Measurements from ENCODE around the gene TNFAIP6.
"Not testable (repeated sequence)": the region's sequence is repeated elsewhere in the genome, so short reads cannot be mapped to it uniquely, and the experiment has no call there.

The TNFAIP6 gene, protein sequence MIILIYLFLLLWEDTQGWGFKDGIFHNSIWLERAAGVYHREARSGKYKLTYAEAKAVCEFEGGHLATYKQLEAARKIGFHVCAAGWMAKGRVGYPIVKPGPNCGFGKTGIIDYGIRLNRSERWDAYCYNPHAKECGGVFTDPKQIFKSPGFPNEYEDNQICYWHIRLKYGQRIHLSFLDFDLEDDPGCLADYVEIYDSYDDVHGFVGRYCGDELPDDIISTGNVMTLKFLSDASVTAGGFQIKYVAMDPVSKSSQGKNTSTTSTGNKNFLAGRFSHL

DNA sequence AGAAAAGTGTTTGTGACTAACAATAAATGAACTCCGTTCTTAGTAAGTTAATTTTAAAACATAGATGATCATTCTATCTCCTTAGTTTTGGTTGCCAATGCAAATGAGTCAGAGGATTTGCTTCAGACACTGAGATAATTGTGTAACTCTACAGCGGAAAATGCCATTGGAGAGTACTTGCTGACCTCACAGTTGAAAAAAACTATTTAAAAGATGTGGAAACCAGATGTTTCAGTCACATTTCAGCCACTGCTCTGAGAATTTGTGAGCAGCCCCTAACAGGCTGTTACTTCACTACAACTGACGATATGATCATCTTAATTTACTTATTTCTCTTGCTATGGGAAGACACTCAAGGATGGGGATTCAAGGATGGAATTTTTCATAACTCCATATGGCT lies at the start of gene TNFAIP6:
TSS of gene TNFAIP6 (plus strand) at position 234 of the 400 bp plus-strand sequence. CDS start at position 309, 75 bp downstream.
- DNase-seq: no peak

- not testable (repeated sequence) for DNase-seq
Observed at GRCh38 chr2:151310313-151310712, 47.1 kb upstream of the TNFAIP6 start.

DNA sequence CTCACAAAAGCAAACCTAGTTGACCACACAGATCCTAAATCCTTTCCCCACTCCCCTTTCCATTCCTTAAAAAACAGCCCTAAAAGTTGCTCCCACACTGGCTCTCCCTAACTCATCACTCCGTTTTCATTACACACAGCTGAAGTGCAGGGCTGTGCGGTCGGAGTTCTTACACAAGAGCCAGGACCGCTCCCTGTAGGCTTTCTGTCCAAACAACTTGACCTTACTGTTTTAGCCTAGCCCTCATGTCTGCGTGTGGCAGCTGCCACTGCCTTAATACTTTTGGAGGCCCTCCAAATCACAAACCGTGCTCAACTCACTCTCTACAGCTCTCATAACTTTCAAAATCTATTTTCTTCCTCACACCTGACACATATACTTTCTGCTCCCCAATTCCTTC lies 45.0 kb upstream of the TNFAIP6 start:
- not testable (repeated sequence) for DNase-seq

- no peak for DNase-seq
Observed at GRCh38 chr2:151315381-151315903, 42.0 kb upstream of the TNFAIP6 start.

GRCh38 chr2:151325581-151326095 lies 31.8 kb upstream of the TNFAIP6 start:
- no peak for DNase-seq

DNA sequence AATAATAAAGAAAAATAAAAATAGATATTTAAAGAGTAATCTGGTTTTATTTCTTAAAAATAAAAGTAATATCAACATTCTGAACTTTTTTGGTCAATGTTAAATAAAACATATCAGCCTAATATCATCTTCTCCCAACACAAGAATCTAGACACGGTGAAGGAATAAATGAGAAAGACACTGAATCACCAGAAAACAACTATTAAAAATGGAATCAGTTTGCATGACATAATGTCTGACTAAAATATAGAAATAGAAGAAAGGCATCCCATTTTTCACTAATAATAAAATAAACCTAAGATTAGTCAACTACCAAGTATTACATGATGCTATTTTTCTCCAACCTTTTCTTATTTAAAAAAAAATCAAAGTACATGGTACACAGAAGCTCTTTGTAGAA lies 30.8 kb upstream of the TNFAIP6 start:
- no peak for DNase-seq

DNA sequence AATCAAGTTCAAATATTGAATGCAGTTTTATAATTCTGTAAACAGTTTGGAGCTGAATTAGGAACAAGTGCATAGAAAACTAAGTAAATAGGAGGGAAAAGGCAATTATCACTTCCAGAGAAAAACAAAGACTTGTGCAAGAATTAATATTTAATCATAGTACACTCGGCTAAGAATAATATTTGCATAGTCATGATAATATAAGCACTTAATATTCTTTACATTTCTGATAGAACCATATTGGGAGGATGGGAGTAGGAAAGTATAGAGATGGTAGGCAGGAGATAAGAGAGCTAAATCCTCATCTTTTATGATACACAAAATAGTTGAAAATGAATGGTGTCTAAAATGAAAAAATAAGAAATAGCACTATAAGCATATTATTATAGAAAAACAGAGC lies 27.4 kb upstream of the TNFAIP6 start:
- no peak for DNase-seq

GRCh38 chr2:151333083-151333482 lies 24.3 kb upstream of the TNFAIP6 start:
- DNase-seq: no peak

DNA sequence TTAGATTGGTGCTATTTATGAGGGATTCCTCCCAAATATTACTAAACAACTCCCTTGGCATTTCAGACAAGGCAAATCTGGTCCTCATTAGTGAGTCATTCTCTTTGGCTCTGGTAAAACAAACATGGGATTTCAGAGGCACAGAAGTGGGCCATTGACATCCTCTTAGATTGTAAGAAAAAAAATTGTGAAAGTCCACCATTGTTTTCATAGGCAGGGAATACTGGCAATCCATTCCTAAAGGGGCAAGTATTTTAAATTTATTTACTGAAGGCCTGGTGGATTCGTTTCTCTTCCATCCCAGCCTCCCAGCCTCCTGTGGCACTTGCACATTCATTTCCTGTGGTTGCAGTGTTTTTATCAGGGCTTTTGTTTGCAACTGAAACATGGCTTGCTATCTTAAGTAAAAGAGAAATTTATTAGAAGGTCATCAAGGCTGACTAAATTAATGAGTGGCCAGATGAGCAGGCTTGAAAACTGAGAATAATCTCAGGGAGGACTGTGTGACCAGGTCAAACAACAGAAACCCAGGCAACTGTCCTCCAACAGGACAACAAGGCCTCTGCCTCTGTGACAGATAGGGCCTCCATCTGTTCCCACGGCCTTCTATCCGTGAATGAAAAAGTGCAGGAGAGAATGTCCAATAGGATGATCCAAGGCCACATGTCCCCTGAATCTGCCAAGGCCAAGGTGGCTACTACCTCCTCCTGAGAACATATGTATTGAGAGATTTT lies 23.1 kb upstream of the TNFAIP6 start:
- DNase-seq: no peak

- DNase-seq: no peak
Observed at GRCh38 chr2:151336863-151337371, 20.5 kb upstream of the TNFAIP6 start.

GRCh38 chr2:151337643-151338042 lies 19.7 kb upstream of the TNFAIP6 start:
- no peak for DNase-seq

DNA sequence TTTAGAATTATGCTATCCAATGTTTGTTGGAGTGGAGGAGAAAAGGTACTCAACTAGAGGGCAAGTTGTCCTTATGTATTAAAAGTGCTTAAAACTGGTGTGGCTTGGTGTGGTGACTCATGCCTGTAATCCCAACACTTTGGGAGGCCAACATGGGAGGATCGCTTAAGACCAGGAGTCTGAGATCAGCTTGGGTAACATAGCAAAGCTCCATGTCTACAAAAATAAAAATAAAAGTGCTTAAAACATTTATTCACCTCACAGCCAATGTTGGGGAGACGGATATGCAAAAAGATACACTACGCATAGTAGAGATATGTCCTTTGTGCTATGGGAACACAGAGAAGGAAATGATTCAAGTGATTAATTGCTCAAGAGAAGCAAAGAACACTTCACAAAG lies 19.3 kb upstream of the TNFAIP6 start:
- DNase-seq: no peak

DNA sequence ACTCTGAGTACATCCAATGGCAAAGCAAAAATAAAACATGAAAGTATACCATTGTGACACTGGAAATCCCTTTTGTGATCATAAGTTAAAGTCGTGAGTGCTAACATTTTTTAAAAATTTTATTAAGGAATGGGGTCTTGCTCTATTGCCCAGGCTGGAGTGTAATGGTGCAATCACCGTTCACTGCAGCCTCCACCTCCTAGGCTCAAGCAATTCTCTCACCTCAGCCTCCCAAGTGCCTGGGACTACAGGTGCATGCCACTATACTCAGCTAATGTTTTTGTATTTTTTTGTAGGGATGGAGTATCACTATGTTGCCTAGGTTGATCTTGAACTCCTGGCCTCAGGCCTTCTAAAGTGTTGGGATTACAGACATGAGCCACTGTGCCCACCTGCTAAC lies 14.3 kb upstream of the TNFAIP6 start:
- no peak for DNase-seq

DNA sequence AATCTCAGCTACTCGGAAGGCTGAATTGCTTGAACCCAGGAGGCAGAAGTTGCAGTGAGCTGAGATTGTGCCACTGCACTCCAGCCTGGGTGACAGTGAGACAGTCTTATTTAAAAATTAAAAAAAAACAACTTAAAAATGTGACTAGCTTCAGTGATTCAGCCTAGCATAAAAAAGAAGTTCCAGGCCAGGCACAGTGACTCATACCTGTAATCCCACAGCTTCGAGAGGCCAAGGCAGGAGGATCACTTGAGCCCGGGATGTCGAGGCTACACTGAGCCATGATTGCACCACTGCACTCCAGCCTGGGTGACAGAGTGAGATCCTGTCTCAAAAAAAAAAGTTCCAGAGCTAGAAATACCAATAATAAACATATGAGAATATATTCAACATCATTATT lies 13.2 kb upstream of the TNFAIP6 start:
- DNase-seq: not testable (repeated sequence)

DNA sequence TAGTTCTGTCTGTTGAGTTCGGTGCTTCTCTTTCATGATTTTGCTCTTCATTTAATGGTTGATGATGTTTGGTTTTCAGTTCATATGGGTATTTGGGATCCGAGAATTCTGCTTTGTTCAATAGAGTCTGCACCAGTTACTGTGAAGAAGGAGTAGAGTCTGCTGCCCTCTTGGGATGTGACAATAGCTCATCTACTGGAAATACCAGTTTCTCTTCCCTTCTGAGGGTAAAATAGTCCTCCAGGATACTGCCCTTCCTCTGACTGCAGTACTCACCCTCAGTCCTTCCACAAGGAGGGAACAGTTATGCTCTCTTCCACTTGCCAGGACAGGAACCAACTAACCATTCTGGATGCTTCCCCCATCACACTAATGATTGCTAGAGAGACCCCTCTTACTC lies 12.5 kb upstream of the TNFAIP6 start:
- DNase-seq: no peak

GRCh38 chr2:151347294-151347693 lies 10.1 kb upstream of the TNFAIP6 start:
- DNase-seq: no peak

GRCh38 chr2:151347906-151348305 lies 9.5 kb upstream of the TNFAIP6 start:
- DNase-seq: no peak

DNA sequence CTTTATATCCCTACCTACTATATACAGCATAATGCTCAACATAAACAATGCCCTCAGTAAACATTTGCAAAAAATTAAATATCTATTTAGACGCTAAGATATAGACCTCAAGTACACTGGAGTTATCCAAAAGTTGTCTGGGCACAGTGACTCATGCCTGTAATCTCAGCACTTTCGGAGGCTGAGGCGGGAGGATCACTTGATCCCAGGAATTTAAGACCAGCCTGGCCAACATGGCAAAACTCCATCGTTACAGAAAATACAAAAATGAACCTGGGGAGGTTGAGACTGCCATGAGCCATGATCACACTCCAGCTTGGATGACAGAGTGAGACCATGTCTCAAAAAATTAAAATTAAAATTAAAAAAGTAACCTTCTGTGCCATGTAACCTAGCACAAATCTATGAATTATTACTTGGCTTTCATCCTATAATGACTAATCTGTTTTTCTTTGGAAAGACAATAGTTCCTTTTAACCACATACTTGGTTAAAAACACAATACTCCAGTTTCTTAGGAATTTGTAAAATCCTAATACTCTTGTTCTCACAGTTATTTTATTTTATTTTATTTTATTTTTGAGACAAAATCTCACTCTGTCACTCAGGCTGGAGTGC lies 6.7 kb upstream of the TNFAIP6 start:
- no peak for DNase-seq

DNA sequence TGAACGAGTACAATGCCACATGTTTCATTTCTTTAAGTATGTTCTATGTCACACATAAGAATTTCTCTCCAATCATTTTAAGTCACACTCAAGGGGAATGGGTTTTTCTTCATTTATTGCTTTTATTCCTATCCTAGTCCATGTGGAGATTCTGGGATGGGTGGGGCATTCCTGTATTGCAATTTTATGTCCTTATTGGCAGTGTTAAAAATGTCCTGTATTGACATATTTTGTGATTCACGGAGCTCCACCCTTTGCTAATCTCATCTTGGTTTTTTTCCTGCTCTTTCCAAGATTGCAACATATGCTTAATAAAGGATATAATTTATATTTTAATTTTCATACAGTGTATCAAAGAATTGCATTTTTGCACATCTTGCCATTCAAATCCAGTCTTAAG lies 3.4 kb upstream of the TNFAIP6 start:
- DNase-seq: no peak

GRCh38 chr2:151354807-151355206 lies 2.6 kb upstream of the TNFAIP6 start:
- no peak for DNase-seq

- no peak for DNase-seq
Observed at GRCh38 chr2:151358166-151358970, 976 bp downstream of the TNFAIP6 start.

- no peak for DNase-seq
Observed at GRCh38 chr2:151359768-151360461, 2.5 kb downstream of the TNFAIP6 start.
